ENCODE data around the gene PLA2G3. TPM values are rescaled to one million over a fixed set of nuclear protein-coding genes. Genes with fewer than 3 reads are reported as not detected.

The PLA2G3 gene
- total RNA-seq, 1 experiment from 2014 or later, result 21.5 TPM

DNA sequence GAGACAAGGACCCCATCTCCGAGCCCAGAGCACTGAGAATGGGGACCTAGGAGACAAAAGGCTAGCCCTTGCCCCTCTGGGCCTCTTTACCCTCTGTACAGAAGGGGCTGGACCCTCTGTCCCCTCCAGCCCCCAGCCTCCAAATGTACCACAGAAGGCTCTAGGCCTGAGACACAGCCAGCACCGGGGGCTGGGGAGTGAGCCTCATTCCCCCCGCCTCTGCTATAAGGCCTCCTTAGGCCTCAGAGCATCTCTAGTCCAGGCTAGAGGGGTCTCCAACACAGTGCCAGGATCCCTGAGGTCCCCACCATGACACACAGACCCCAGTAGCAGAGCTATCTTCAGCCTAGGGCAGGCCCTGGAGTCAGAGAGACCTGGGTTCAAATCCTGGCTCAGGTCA lies 54.4 kb downstream of the PLA2G3 start:
- Histone ChIP-seq H3K4me1 (ENCODE audit: insufficient read depth, low read length, poor library complexity, severe bottlenecking) (peaks cover 18% of the 10 kb centered on the region), H3K4me3 (ENCODE audit: low read depth, low read length, poor library complexity, severe bottlenecking) (no peak overlapping the region), H3K27me3 (replicated peaks; ENCODE audit: insufficient read depth, low read depth, low read length, poor library complexity) (no peaks in the 10 kb centered on the region), H3K9me3 (ENCODE audit: low read depth, low read length, poor library complexity, severe bottlenecking) (no peaks in the 10 kb centered on the region), H3K36me3 (ENCODE audit: insufficient read depth, low read length, poor library complexity, severe bottlenecking) (peaks cover 3% of the 10 kb centered on the region), H3K27ac (ENCODE audit: low read depth, low read length, poor library complexity, severe bottlenecking) (peak overlapping the region; percentile 93)
- no peak for TF ChIP-seq CTCF (conservative IDR thresholded peaks at IDR 0.05; ENCODE audit: low read depth, low read length)
- TF ChIP-seq EZH2 (IDR thresholded peaks at IDR 0.05; ENCODE audit: borderline replicate concordance, low read depth, low read length, poor library complexity, severe bottlenecking), result no peak
- DNase-seq (ENCODE audit: low spot score), result no peak
- intact Hi-C loops (cut with micrococcal nuclease; ENCODE audit: unreplicated experiment), result loop anchor here (2.0 kb wide), 2 partner anchors 63 to 137 kb away; no protein-coding TSS in a partner anchor
- BruUV-seq (replicated peaks), result no TSS peak
- POLR2A ChIA-PET (ENCODE audit: low non-redundant PET), result no interaction called here
- CTCF ChIA-PET, result no interaction called here

DNA sequence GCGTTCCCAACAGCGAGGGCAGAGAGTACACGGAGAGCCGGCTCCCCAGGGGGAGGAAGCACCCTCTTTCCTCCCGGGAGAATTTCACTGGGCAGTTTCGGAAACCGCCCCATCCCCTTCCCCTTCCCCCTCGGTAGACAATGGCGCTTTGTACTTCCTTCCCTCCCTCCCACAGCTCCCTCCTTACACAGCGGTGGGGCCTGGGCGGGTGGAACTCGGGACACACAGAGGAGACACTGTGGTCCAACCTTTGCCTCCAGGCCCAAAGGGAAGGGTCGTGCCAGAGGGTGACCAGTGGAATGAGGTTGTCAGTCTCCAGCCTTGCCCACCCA lies 54.8 kb downstream of the PLA2G3 start:
- TF ChIP-seq EZH2 (IDR thresholded peaks at IDR 0.05; ENCODE audit: borderline replicate concordance, low read depth, low read length, poor library complexity, severe bottlenecking) (no peak), CTCF (conservative IDR thresholded peaks at IDR 0.05; ENCODE audit: low read depth, low read length) (no peak)

GRCh38 chr22:31084811-31085492 lies 55.4 kb downstream of the PLA2G3 start:
- Histone ChIP-seq H3K4me3 (ENCODE audit: low read depth, low read length, poor library complexity, severe bottlenecking) (peak overlapping the region; percentile 66), H3K9me3 (ENCODE audit: low read depth, low read length, poor library complexity, severe bottlenecking) (no peaks in the 10 kb centered on the region), H3K27ac (ENCODE audit: low read depth, low read length, poor library complexity, severe bottlenecking) (peak overlapping the region; percentile 93), H3K36me3 (ENCODE audit: insufficient read depth, low read length, poor library complexity, severe bottlenecking) (peaks cover 3% of the 10 kb centered on the region), H3K27me3 (replicated peaks; ENCODE audit: insufficient read depth, low read depth, low read length, poor library complexity) (no peaks in the 10 kb centered on the region), H3K4me1 (ENCODE audit: insufficient read depth, low read length, poor library complexity, severe bottlenecking) (peaks cover 18% of the 10 kb centered on the region)
- ChIA-PET POLR2A (ENCODE audit: low non-redundant PET) (interaction anchor here (0.6 kb wide), 1 partner anchor 207 kb away, joined by 3 read pairs; the partner anchor contains the start of gene PIK3IP1), CTCF (interaction anchor here (0.5 to 1.4 kb wide), 6 partner anchors 23 to 163 kb away, joined by 3 to 12 read pairs (median 6); partner anchors contain the start of gene SELENOM)
- intact Hi-C loops (cut with micrococcal nuclease; ENCODE audit: unreplicated experiment), result loop anchor here (2.0 to 5.0 kb wide), 4 partner anchors 64 to 323 kb away; partner anchors contain the start of genes MORC2 and TUG1
- DNase-seq (ENCODE audit: low spot score), result peak; percentile 88
- BruUV-seq (replicated peaks), result TSS peak; percentile 13
- TF ChIP-seq CTCF (conservative IDR thresholded peaks at IDR 0.05; ENCODE audit: low read depth, low read length) (peak; percentile 97), EZH2 (IDR thresholded peaks at IDR 0.05; ENCODE audit: borderline replicate concordance, low read depth, low read length, poor library complexity, severe bottlenecking) (no peak)

More for the DNA sequence above, 54.8 kb downstream of the PLA2G3 start:
- Histone ChIP-seq H3K4me3 (ENCODE audit: low read depth, low read length, poor library complexity, severe bottlenecking) (peak overlapping the region; percentile 66), H3K36me3 (ENCODE audit: insufficient read depth, low read length, poor library complexity, severe bottlenecking) (peaks cover 3% of the 10 kb centered on the region), H3K4me1 (ENCODE audit: insufficient read depth, low read length, poor library complexity, severe bottlenecking) (peaks cover 18% of the 10 kb centered on the region), H3K9me3 (ENCODE audit: low read depth, low read length, poor library complexity, severe bottlenecking) (no peaks in the 10 kb centered on the region), H3K27ac (ENCODE audit: low read depth, low read length, poor library complexity, severe bottlenecking) (peak overlapping the region; percentile 93), H3K27me3 (replicated peaks; ENCODE audit: insufficient read depth, low read depth, low read length, poor library complexity) (no peaks in the 10 kb centered on the region)
- no TSS peak for BruUV-seq (replicated peaks)
- intact Hi-C loops (cut with micrococcal nuclease; ENCODE audit: unreplicated experiment), result loop anchor here (2.0 kb wide), 2 partner anchors 63 to 137 kb away; no protein-coding TSS in a partner anchor
- peak; percentile 42 for DNase-seq (ENCODE audit: low spot score)
- ChIA-PET POLR2A (ENCODE audit: low non-redundant PET) (no interaction called here), CTCF (interaction anchor here (0.6 to 1.4 kb wide), 5 partner anchors 22 to 163 kb away, joined by 3 to 12 read pairs (median 8); partner anchors contain the start of gene SELENOM)

Small RNA genes lying within 50 kb of the gene (microRNA-seq; reads per million reads assigned to microRNA genes)
- 22.4 reads per million, percentile 44 among the genes with 10 or more reads in this experiment for gene MIR3928

Other genes starting within 250 kb of the PLA2G3 start
- gene MORC2, start 171.7 kb downstream of the PLA2G3 start, total RNA-seq (2021), result 54.3 and 60.3 TPM in 2 replicates
- 65.8 and 70.0 TPM in 2 replicates for gene TUG1, start 171.2 kb downstream of the PLA2G3 start, total RNA-seq (2021)
- 40.0 and 43.7 TPM in 2 replicates for gene SMTN, start 59.2 kb downstream of the PLA2G3 start, total RNA-seq (2021)
- 3.2 and 5.0 TPM in 2 replicates for gene SELENOM, start 32.9 kb downstream of the PLA2G3 start, total RNA-seq (2021)
- gene INPP5J, start 17.5 kb downstream of the PLA2G3 start, total RNA-seq (2021), result 4.6 and 4.8 TPM in 2 replicates
- gene RNF185, start 19.7 kb upstream of the PLA2G3 start, total RNA-seq (2021), result 28.2 and 31.8 TPM in 2 replicates
- gene LIMK2, start 71.8 kb upstream of the PLA2G3 start, total RNA-seq (2021), result 27.9 and 33.4 TPM in 2 replicates
- gene PIK3IP1, start 152.0 kb upstream of the PLA2G3 start, total RNA-seq (2021), result 0.24 and 0.46 TPM in 2 replicates
- gene PATZ1, start 205.8 kb upstream of the PLA2G3 start, total RNA-seq (2021), result 53.4 and 58.5 TPM in 2 replicates